NB4 (cell line): Measurements from ENCODE around the gene UTF1.
"Not testable (repeated sequence)": the region's sequence is repeated elsewhere in the genome, so short reads cannot be mapped to it uniquely, and the experiment has no call there.

Experiments
- DNase-seq: peaks from one replicate; pipeline ENCODE4 v3.0.0; 2010; ENCODE audit warnings: low read depth
- H3K4me3 ChIP-seq: one replicate; pipeline ENCODE4 v1.5.1; 2011; ENCODE audit warnings: mild to moderate bottlenecking, low read depth, low read length, moderate library complexity
- MAX ChIP-seq: IDR thresholded peaks from 2 replicates; pipeline ENCODE4 v1.6.1; 2011; ENCODE audit warnings: low read depth, low read length
- MYC ChIP-seq: IDR thresholded peaks from 2 replicates; pipeline ENCODE4 v1.6.1; 2011; ENCODE audit warnings: low read depth, low read length
- POLR2A ChIP-seq: IDR thresholded peaks from 2 replicates; pipeline ENCODE4 v1.6.1; 2011; ENCODE audit warnings: mild to moderate bottlenecking; ENCODE audit not compliant: insufficient read length; ENCODE audit errors: extremely low read depth
- TF ChIP-seq, protein P1 (sequence below): IDR thresholded peaks from one replicate; pipeline ENCODE4 v1.5.1; 2012; ENCODE audit warnings: low read depth, low read length

Gene UTF1

DNA sequence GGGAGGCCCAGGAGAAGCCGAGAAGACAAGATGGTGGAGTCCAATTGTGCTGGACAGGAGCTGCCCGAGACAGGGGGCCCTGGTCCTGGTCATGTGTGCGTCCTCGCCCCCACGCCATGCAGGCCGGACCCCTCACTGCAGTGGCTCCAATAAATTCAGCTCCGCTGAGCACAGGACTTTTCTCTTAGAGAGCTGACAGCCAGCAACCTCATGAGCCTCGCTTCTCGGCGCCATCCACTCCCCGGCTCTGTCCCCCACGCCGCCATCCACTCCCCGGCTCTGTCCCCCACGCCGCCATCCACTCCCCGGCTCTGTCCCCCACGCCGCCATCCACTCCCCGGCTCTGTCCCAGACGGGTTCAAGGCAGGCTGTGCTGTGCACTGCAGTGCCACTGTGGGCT, 2.8 kb upstream of the UTF1 start:
- DNase-seq: no peak
- TF ChIP-seq MAX (no peak), MYC (no peak), POLR2A (no peak)
- TF ChIP-seq, protein P1, sequence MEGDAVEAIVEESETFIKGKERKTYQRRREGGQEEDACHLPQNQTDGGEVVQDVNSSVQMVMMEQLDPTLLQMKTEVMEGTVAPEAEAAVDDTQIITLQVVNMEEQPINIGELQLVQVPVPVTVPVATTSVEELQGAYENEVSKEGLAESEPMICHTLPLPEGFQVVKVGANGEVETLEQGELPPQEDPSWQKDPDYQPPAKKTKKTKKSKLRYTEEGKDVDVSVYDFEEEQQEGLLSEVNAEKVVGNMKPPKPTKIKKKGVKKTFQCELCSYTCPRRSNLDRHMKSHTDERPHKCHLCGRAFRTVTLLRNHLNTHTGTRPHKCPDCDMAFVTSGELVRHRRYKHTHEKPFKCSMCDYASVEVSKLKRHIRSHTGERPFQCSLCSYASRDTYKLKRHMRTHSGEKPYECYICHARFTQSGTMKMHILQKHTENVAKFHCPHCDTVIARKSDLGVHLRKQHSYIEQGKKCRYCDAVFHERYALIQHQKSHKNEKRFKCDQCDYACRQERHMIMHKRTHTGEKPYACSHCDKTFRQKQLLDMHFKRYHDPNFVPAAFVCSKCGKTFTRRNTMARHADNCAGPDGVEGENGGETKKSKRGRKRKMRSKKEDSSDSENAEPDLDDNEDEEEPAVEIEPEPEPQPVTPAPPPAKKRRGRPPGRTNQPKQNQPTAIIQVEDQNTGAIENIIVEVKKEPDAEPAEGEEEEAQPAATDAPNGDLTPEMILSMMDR: no peak
- no peak overlapping the region for H3K4me3 ChIP-seq

GRCh38 chr10:133229265-133230043, 563 bp upstream of the UTF1 start:
- TF ChIP-seq MAX (no peak), MYC (no peak), POLR2A (no peak)
- TF ChIP-seq, protein P1: no peak
- no peak for DNase-seq
- no peak overlapping the region for H3K4me3 ChIP-seq

GRCh38 chr10:133230387-133231195, 574 bp downstream of the UTF1 start:
- DNase-seq: no peak
- TF ChIP-seq POLR2A (no peak), MAX (no peak), MYC (no peak)
- TF ChIP-seq, protein P1: no peak
- H3K4me3 ChIP-seq: no peak overlapping the region

DNA sequence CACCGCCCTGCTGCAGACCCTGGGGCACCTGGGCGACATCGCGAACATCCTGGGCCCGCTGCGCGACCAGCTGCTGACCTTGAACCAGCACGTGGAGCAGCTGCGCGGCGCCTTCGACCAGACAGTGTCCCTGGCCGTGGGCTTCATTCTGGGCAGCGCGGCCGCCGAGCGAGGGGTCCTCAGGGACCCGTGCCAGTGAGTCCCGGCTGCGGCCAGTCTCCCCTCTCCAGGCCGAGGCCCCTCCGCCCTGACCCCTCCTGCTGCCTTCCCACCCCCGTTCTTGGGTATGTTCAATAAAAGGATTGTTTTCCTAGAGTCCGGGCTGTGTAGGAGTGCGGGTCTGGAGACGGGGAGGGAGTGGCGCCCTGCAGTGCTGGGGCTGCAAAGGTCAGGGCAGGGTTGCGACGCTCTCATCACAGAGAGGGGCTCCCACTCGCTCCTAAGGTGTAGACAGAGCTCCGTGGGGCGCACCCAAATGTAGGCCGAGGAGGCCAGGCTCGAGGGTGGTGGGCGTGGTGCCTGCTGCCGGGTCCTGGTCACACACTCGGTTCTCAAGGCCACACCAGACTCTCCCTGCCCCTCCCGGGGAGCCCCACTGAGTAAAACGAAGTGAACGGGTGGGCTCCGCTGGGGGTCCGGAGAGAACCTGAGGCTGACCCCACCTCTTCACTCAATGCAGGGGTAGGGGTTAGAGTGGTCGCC, 1.4 kb downstream of the UTF1 start:
- no peak overlapping the region for H3K4me3 ChIP-seq
- DNase-seq: no peak
- TF ChIP-seq MYC (no peak), POLR2A (no peak), MAX (no peak)
- TF ChIP-seq, protein P1: no peak

GRCh38 chr10:133231946-133232574, 2.0 kb downstream of the UTF1 start:
- no peak for DNase-seq
- H3K4me3 ChIP-seq: no peak overlapping the region
- TF ChIP-seq MYC: no peak
- no peak for TF ChIP-seq MAX
- TF ChIP-seq, protein P1: no peak
- TF ChIP-seq POLR2A: no peak

DNA sequence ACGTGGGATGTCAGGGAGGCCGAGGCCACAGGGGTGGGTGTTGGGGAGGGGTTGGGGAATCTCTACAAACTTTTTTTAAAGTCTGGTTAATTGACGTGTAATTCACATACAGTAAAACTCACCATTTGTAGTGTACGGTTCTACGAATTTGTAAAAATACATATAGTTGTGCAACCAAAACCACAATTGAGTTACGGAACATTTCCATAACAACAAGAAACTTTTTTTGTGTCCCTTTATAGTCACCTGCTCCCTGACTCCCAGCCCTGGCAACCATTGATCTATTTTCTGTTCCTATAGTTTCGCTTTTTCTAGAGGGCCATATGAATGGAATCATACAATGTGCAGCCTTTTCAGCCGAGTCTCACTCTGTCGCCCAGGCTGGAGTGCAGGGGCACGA, 4.8 kb downstream of the UTF1 start:
- H3K4me3 ChIP-seq: not testable (repeated sequence)
- DNase-seq: peak; percentile 60
